ENCODE results near the gene CDPF1. TPM values are rescaled to one million over a fixed set of nuclear protein-coding genes. Genes with fewer than 3 reads are reported as not detected.

CDPF1 gene
- total RNA-seq, 1 donor from 2014 or later = 5.7 TPM

- H3K9me3 ChIP-seq (ENCODE audit: insufficient read depth, low read depth, low read length) = no peaks in the 10 kb centered on the region
These were observed 10.6 kb downstream of the CDPF1 start for GRCh38 chr22:46239261-46240048.

GRCh38 chr22:46238541-46238940 lies 11.6 kb downstream of the CDPF1 start:
- H3K27ac ChIP-seq (ENCODE audit: low read depth, low read length) = no peak overlapping the region
- Mint-ChIP-seq H3K4me3 (ENCODE audit: unreplicated experiment) (no peak overlapping the region), H3K4me1 (ENCODE audit: low read depth, unreplicated experiment) (no peaks in the 10 kb centered on the region), H3K9me3 (ENCODE audit: unreplicated experiment) (no peaks in the 10 kb centered on the region), H3K27me3 (ENCODE audit: low read depth, unreplicated experiment) (peaks cover 6% of the 10 kb centered on the region), H3K36me3 (ENCODE audit: low read depth, unreplicated experiment) (peaks cover 13% of the 10 kb centered on the region), H3K27ac (ENCODE audit: unreplicated experiment) (no peak overlapping the region)
- no peaks in the 10 kb centered on the region for H3K9me3 ChIP-seq (ENCODE audit: insufficient read depth, low read depth, low read length)
- H3K4me2 ChIP-seq (ENCODE audit: low read length) = no peak overlapping the region
- no peaks in the 10 kb centered on the region for H4K20me1 ChIP-seq (ENCODE audit: insufficient read depth, low read length)
- H3K4me3 ChIP-seq (ENCODE audit: insufficient read depth, low read depth, low read length) = no peak overlapping the region
- TF ChIP-seq CTCF (IDR thresholded peaks at IDR 0.05; ENCODE audit: insufficient read depth, low read depth, low read length) (no peak), EZH2 (IDR thresholded peaks at IDR 0.05; ENCODE audit: insufficient read depth, low read length) (no peak)
- H3K27me3 ChIP-seq (ENCODE audit: insufficient read depth, low read length) = no peaks in the 10 kb centered on the region
- H3K36me3 ChIP-seq (ENCODE audit: insufficient read depth, low read length) = peaks cover 4% of the 10 kb centered on the region
- H3K79me2 ChIP-seq (ENCODE audit: insufficient read depth, low read length) = no peaks in the 10 kb centered on the region
- H3K4me1 ChIP-seq (ENCODE audit: insufficient read depth, low read length) = peaks cover under 1% of the 10 kb centered on the region
- H2AFZ ChIP-seq (ENCODE audit: low read depth, low read length) = no peak overlapping the region
- DNase-seq (ENCODE audit: low read depth) (no peak), FAIRE-seq (no peak)
- no peak overlapping the region for H3K9ac ChIP-seq (ENCODE audit: low read length)

More at GRCh38 chr22:46239261-46240048, 10.6 kb downstream of the CDPF1 start:
- FAIRE-seq (no peak), DNase-seq (ENCODE audit: low read depth) (no peak)
- Mint-ChIP-seq H3K4me3 (ENCODE audit: unreplicated experiment) (no peak overlapping the region), H3K27ac (ENCODE audit: unreplicated experiment) (peak overlapping the region; percentile 14), H3K36me3 (ENCODE audit: low read depth, unreplicated experiment) (peaks cover 13% of the 10 kb centered on the region), H3K4me1 (ENCODE audit: low read depth, unreplicated experiment) (no peaks in the 10 kb centered on the region), H3K9me3 (ENCODE audit: unreplicated experiment) (no peaks in the 10 kb centered on the region), H3K27me3 (ENCODE audit: low read depth, unreplicated experiment) (peaks cover 6% of the 10 kb centered on the region)
- Histone ChIP-seq H3K27me3 (ENCODE audit: insufficient read depth, low read length) (no peaks in the 10 kb centered on the region), H3K4me3 (ENCODE audit: insufficient read depth, low read depth, low read length) (no peak overlapping the region), H4K20me1 (ENCODE audit: insufficient read depth, low read length) (no peaks in the 10 kb centered on the region), H2AFZ (ENCODE audit: low read depth, low read length) (no peak overlapping the region), H3K79me2 (ENCODE audit: insufficient read depth, low read length) (no peaks in the 10 kb centered on the region), H3K27ac (ENCODE audit: low read depth, low read length) (no peak overlapping the region), H3K9ac (ENCODE audit: low read length) (no peak overlapping the region), H3K4me1 (ENCODE audit: insufficient read depth, low read length) (no peaks in the 10 kb centered on the region), H3K36me3 (ENCODE audit: insufficient read depth, low read length) (peaks cover 7% of the 10 kb centered on the region), H3K4me2 (ENCODE audit: low read length) (no peak overlapping the region)
- TF ChIP-seq CTCF (IDR thresholded peaks at IDR 0.05; ENCODE audit: insufficient read depth, low read depth, low read length) (no peak), EZH2 (IDR thresholded peaks at IDR 0.05; ENCODE audit: insufficient read depth, low read length) (no peak)
